WTC11 (cell line): ENCODE data around the gene PLPP3. TPM values are rescaled to one million over a fixed set of nuclear protein-coding genes. Genes with fewer than 3 reads are reported as not detected.
"Not testable (repeated sequence)": the region's sequence is repeated elsewhere in the genome, so short reads cannot be mapped to it uniquely, and the experiment has no call there.

Source experiments
- ATAC-seq: fragments of 200-7000 bp; cut with Tn5 transposase; 2 replicates; pipeline ENCODE4 v1.10.0; 2021; ENCODE audit warnings: mild to moderate bottlenecking, moderate library complexity
- CTCF ChIA-PET: fragments of 300-600 bp; sonication (Branson Sonifier 250); formaldehyde crosslinking; loops from one replicate; lab custom pipeline; 2021; ENCODE audit warnings: antibody characterized with exemption; lab: Charles Lee
- POLR2A ChIA-PET: fragments of 350-600 bp; sonication (Branson Sonifier 250); formaldehyde crosslinking; loops from one replicate; lab custom pipeline; 2021; ENCODE audit warnings: antibody characterized with exemption; lab: Charles Lee
- DNase-seq: peaks from one replicate; pipeline ENCODE4 v3.0.0; 2021; ENCODE audit warnings: low spot score
- H3K27ac Mint-ChIP-seq: 2 replicates; pipeline ENCODE4 v1.8.0; 2021; ENCODE audit warnings: mixed read lengths
- H3K27me3 Mint-ChIP-seq: 2 replicates; pipeline ENCODE4 v1.8.0; 2021; ENCODE audit warnings: low read depth, mild to moderate bottlenecking, moderate library complexity, mixed read lengths
- H3K36me3 Mint-ChIP-seq: 2 replicates; pipeline ENCODE4 v1.8.0; 2021; ENCODE audit warnings: mixed read lengths
- H3K4me1 Mint-ChIP-seq: 2 replicates; pipeline ENCODE4 v1.8.0; 2022; ENCODE audit warnings: mixed read lengths
- H3K4me3 Mint-ChIP-seq: 2 replicates; pipeline ENCODE4 v1.8.0; 2021; ENCODE audit warnings: mild to moderate bottlenecking, moderate library complexity, mixed read lengths
- H3K9me3 Mint-ChIP-seq: 2 replicates; pipeline ENCODE4 v1.8.0; 2021; ENCODE audit warnings: mixed read lengths
- ATF6 ChIP-seq: sonication (generic); formaldehyde crosslinking; IDR thresholded peaks from 2 replicates; pipeline ENCODE4 v1.8.1; 2023; ENCODE audit warnings: mild to moderate bottlenecking, missing genetic modification reagents
- CREM ChIP-seq: sonication (generic); formaldehyde crosslinking; IDR thresholded peaks from 2 replicates; pipeline ENCODE4 v1.8.1; 2022; ENCODE audit warnings: mild to moderate bottlenecking, missing genetic modification reagents, moderate library complexity
- CTCF ChIP-seq: fragments of 200-600 bp; IDR thresholded peaks from 2 replicates; pipeline ENCODE4 v1.8.0; 2022; ENCODE audit warnings: antibody characterized with exemption
- FOXP1 ChIP-seq: sonication (generic); formaldehyde crosslinking; IDR thresholded peaks from 2 replicates; pipeline ENCODE4 v1.8.0; 2022; ENCODE audit warnings: missing genetic modification reagents, mild to moderate bottlenecking, moderate library complexity, borderline replicate concordance
- IRF2 ChIP-seq: sonication (generic); formaldehyde crosslinking; IDR thresholded peaks from 2 replicates; pipeline ENCODE4 v1.8.0; 2022; ENCODE audit warnings: low read depth, missing genetic modification reagents, borderline replicate concordance
- JUN ChIP-seq: sonication (generic); formaldehyde crosslinking; IDR thresholded peaks from 2 replicates; pipeline ENCODE4 v1.8.0; 2023; ENCODE audit warnings: mild to moderate bottlenecking, missing genetic modification reagents
- KAT7 ChIP-seq: sonication (generic); formaldehyde crosslinking; IDR thresholded peaks from 2 replicates; pipeline ENCODE4 v1.8.1; 2023; ENCODE audit warnings: missing genetic modification reagents, mild to moderate bottlenecking, borderline replicate concordance
- NFYB ChIP-seq: sonication (generic); formaldehyde crosslinking; conservative IDR thresholded peaks from 2 replicates; pipeline ENCODE4 v1.8.0; 2022; ENCODE audit warnings: low read depth, missing genetic modification reagents
- PRRX2 ChIP-seq: fragments of 250-450 bp; sonication (Bioruptor Pico); IDR thresholded peaks from 2 replicates; pipeline ENCODE4 v1.8.0; 2021; ENCODE audit warnings: mild to moderate bottlenecking
- RORB ChIP-seq: fragments of 250-450 bp; sonication (Bioruptor Pico); IDR thresholded peaks from 2 replicates; pipeline ENCODE4 v1.9.0; 2021; ENCODE audit warnings: mild to moderate bottlenecking
- ZNF317 ChIP-seq: sonication (generic); formaldehyde crosslinking; IDR thresholded peaks from 2 replicates; pipeline ENCODE4 v1.8.1; 2023; ENCODE audit warnings: low read depth, mild to moderate bottlenecking, moderate library complexity, missing genetic modification reagents, borderline replicate concordance
- ZNF416 ChIP-seq: fragments of 250-450 bp; sonication (Bioruptor Pico); IDR thresholded peaks from 2 replicates; pipeline ENCODE4 v1.9.0; 2021; ENCODE audit warnings: mild to moderate bottlenecking, inconsistent platforms
- ZNF425 ChIP-seq: fragments of 250-450 bp; sonication (Bioruptor Pico); conservative IDR thresholded peaks from 2 replicates; pipeline ENCODE4 v1.9.0; 2021; ENCODE audit warnings: mild to moderate bottlenecking
- total RNA-seq: library from RNA; stranded (reverse); gene quantifications from 3 replicates; pipeline ENCODE4 v1.2.3, GENCODE V29; 2021
- TF ChIP-seq, protein P1 (sequence below): sonication (generic); formaldehyde crosslinking; IDR thresholded peaks from 2 replicates; pipeline ENCODE4 v1.8.1; 2023; ENCODE audit warnings: mild to moderate bottlenecking, missing genetic modification reagents
- TF ChIP-seq, protein P2 (sequence below): sonication (generic); formaldehyde crosslinking; conservative IDR thresholded peaks from 2 replicates; pipeline ENCODE4 v1.8.1; 2023; ENCODE audit warnings: mild to moderate bottlenecking, low read depth, missing genetic modification reagents, moderate library complexity
- TF ChIP-seq, protein P3 (sequence below): fragments of 250-450 bp; sonication (Bioruptor Pico); IDR thresholded peaks from 2 replicates; pipeline ENCODE4 v1.9.0; 2021; ENCODE audit warnings: mild to moderate bottlenecking

Gene PLPP3
- total RNA-seq, 1 experiment from 2014 or later, result 31.0 TPM

GRCh38 chr1:56625819-56626440, 46.6 kb upstream of the PLPP3 start (continued):
- TF ChIP-seq ATF6 (CRISPR knock-in tag) (no peak), JUN (CRISPR knock-in tag) (no peak), ZNF425 (no peak), NFYB (no peak), RORB (CRISPR knock-in tag) (no peak), CTCF (no peak), ZNF416 (CRISPR knock-in tag) (no peak), ZNF317 (CRISPR knock-in tag) (no peak)
- TF ChIP-seq, protein P1, sequence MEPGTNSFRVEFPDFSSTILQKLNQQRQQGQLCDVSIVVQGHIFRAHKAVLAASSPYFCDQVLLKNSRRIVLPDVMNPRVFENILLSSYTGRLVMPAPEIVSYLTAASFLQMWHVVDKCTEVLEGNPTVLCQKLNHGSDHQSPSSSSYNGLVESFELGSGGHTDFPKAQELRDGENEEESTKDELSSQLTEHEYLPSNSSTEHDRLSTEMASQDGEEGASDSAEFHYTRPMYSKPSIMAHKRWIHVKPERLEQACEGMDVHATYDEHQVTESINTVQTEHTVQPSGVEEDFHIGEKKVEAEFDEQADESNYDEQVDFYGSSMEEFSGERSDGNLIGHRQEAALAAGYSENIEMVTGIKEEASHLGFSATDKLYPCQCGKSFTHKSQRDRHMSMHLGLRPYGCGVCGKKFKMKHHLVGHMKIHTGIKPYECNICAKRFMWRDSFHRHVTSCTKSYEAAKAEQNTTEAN (CRISPR knock-in tag), result no peak
- TF ChIP-seq, protein P2, sequence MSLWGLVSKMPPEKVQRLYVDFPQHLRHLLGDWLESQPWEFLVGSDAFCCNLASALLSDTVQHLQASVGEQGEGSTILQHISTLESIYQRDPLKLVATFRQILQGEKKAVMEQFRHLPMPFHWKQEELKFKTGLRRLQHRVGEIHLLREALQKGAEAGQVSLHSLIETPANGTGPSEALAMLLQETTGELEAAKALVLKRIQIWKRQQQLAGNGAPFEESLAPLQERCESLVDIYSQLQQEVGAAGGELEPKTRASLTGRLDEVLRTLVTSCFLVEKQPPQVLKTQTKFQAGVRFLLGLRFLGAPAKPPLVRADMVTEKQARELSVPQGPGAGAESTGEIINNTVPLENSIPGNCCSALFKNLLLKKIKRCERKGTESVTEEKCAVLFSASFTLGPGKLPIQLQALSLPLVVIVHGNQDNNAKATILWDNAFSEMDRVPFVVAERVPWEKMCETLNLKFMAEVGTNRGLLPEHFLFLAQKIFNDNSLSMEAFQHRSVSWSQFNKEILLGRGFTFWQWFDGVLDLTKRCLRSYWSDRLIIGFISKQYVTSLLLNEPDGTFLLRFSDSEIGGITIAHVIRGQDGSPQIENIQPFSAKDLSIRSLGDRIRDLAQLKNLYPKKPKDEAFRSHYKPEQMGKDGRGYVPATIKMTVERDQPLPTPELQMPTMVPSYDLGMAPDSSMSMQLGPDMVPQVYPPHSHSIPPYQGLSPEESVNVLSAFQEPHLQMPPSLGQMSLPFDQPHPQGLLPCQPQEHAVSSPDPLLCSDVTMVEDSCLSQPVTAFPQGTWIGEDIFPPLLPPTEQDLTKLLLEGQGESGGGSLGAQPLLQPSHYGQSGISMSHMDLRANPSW (CRISPR knock-in tag), result no peak

- no peak for TF ChIP-seq KAT7 (CRISPR knock-in tag)
- TF ChIP-seq, protein P3, sequence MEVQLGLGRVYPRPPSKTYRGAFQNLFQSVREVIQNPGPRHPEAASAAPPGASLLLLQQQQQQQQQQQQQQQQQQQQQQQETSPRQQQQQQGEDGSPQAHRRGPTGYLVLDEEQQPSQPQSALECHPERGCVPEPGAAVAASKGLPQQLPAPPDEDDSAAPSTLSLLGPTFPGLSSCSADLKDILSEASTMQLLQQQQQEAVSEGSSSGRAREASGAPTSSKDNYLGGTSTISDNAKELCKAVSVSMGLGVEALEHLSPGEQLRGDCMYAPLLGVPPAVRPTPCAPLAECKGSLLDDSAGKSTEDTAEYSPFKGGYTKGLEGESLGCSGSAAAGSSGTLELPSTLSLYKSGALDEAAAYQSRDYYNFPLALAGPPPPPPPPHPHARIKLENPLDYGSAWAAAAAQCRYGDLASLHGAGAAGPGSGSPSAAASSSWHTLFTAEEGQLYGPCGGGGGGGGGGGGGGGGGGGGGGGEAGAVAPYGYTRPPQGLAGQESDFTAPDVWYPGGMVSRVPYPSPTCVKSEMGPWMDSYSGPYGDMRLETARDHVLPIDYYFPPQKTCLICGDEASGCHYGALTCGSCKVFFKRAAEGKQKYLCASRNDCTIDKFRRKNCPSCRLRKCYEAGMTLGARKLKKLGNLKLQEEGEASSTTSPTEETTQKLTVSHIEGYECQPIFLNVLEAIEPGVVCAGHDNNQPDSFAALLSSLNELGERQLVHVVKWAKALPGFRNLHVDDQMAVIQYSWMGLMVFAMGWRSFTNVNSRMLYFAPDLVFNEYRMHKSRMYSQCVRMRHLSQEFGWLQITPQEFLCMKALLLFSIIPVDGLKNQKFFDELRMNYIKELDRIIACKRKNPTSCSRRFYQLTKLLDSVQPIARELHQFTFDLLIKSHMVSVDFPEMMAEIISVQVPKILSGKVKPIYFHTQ (CRISPR knock-in tag), result no peak
- TF ChIP-seq CREM, result no peak
- no peak for TF ChIP-seq FOXP1 (CRISPR knock-in tag)
- TF ChIP-seq PRRX2, result no peak
- TF ChIP-seq IRF2 (CRISPR knock-in tag), result no peak
- Mint-ChIP-seq H3K27me3 (no peaks in the 10 kb centered on the region), H3K4me1 (no peaks in the 10 kb centered on the region), H3K4me3 (no peak overlapping the region), H3K36me3 (peaks cover 5% of the 10 kb centered on the region), H3K9me3 (peaks cover 15% of the 10 kb centered on the region), H3K27ac (no peak overlapping the region)
- ChIA-PET CTCF (no interaction called here), POLR2A (no interaction called here)
- DNase-seq, result no peak
- ATAC-seq, result no peak
Measured at GRCh38 chr1:56617141-56617540, 37.8 kb upstream of the PLPP3 start.

DNA sequence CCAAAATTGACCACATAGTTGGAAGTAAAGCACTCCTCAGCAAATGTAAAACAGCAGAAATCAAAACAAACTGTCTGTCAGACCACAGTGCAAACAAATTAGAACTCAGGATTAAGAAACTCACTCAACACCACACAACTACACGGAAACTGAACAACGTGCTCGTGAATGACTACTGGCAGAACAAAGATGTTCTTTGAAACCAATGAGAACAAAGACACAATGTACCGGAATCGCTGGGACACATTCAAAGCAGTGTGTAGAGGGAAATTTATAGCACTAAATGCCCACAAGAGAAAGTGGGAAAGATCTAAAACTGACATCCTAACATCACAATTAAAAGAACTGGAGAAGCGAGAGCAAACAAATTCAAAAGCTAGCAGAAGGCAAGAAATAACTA, 31.4 kb upstream of the PLPP3 start:
- CTCF ChIA-PET, H3K4me3 Mint-ChIP-seq, POLR2A ChIA-PET, H3K36me3 Mint-ChIP-seq, DNase-seq, ATAC-seq, H3K4me1 Mint-ChIP-seq, H3K27me3 Mint-ChIP-seq, H3K27ac Mint-ChIP-seq: not testable (repeated sequence)
- peaks cover 39% of the 10 kb centered on the region for H3K9me3 Mint-ChIP-seq

GRCh38 chr1:56610097-56610496, 30.7 kb upstream of the PLPP3 start:
- DNase-seq, ATAC-seq, H3K36me3 Mint-ChIP-seq, POLR2A ChIA-PET, H3K27me3 Mint-ChIP-seq, H3K4me1 Mint-ChIP-seq, H3K4me3 Mint-ChIP-seq, CTCF ChIA-PET, H3K27ac Mint-ChIP-seq: not testable (repeated sequence)
- H3K9me3 Mint-ChIP-seq, result peaks cover 39% of the 10 kb centered on the region
